Body of pancreas (tissue), 4 donors: ENCODE data around the gene NES.

Experiments
- POLR2A ChIP-seq, 3 donors: fragments of 450-650 bp; IDR thresholded peaks; one replicate each; pipeline ENCODE4 v1.6.1; 2016; ENCODE audit warnings: antibody characterized with exemption in 3 of 3, mild to moderate bottlenecking in 2 of 3
- TF ChIP-seq, protein P1 (sequence below), 7 experiments: fragments of 450-650 bp in 4 of 7; fragments of 200-600 bp in 3 of 7; sonication (generic) in 3 of 7; IDR thresholded peaks; one replicate each; pipeline ENCODE4 v1.5.1; 2016 to 2019; ENCODE audit warnings: antibody characterized with exemption in 7 of 7

DNA sequence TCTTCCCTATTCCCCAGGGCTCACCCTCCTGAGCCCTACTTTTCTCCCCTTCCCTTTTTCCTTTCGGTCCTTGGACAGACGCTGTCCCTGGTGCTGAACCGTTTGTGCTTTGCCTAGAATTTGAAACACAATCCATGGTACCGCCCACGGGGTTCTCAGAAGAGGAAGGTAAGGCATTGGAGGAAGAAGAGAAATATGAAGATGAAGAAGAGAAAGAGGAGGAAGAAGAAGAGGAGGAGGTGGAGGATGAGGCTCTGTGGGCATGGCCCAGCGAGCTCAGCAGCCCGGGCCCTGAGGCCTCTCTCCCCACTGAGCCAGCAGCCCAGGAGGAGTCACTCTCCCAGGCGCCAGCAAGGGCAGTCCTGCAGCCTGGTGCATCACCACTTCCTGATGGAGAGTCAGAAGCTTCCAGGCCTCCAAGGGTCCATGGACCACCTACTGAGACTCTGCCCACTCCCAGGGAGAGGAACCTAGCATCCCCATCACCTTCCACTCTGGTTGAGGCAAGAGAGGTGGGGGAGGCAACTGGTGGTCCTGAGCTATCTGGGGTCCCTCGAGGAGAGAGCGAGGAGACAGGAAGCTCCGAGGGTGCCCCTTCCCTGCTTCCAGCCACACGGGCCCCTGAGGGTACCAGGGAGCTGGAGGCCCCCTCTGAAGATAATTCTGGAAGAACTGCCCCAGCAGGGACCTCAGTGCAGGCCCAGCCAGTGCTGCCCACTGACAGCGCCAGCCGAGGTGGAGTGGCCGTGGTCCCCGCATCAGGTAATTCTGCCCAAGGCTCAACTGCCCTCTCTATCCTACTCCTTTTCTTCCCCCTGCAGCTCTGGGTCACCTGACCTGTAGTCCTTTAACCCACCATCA, 24.8 kb downstream of the NES start:
- TF ChIP-seq, protein P1, sequence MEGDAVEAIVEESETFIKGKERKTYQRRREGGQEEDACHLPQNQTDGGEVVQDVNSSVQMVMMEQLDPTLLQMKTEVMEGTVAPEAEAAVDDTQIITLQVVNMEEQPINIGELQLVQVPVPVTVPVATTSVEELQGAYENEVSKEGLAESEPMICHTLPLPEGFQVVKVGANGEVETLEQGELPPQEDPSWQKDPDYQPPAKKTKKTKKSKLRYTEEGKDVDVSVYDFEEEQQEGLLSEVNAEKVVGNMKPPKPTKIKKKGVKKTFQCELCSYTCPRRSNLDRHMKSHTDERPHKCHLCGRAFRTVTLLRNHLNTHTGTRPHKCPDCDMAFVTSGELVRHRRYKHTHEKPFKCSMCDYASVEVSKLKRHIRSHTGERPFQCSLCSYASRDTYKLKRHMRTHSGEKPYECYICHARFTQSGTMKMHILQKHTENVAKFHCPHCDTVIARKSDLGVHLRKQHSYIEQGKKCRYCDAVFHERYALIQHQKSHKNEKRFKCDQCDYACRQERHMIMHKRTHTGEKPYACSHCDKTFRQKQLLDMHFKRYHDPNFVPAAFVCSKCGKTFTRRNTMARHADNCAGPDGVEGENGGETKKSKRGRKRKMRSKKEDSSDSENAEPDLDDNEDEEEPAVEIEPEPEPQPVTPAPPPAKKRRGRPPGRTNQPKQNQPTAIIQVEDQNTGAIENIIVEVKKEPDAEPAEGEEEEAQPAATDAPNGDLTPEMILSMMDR (IDR thresholded peaks at IDR 0.05) = no peak
- no peak for TF ChIP-seq POLR2A (IDR thresholded peaks at IDR 0.05)
